H1 (cell line): Measurements from ENCODE around the gene MBD5. TPM values are rescaled to one million over a fixed set of nuclear protein-coding genes. Genes with fewer than 3 reads are reported as not detected.

ENCODE experiments used
- CTCF ChIA-PET: fragments of 300-600 bp; sonication (Branson Sonifier 250); formaldehyde crosslinking; loops from one replicate; lab custom pipeline; 2021; ENCODE audit not compliant: partially characterized antibody; lab: Charles Lee
- POLR2A ChIA-PET: fragments of 300-600 bp; sonication (Branson Sonifier 250); formaldehyde crosslinking; loops from one replicate; lab custom pipeline; 2021; ENCODE audit warnings: inconsistent platforms; ENCODE audit not compliant: partially characterized antibody; lab: Charles Lee
- DNase-seq, 2 experiments: peaks; one replicate each; pipeline versions ENCODE4 v3.0.0 to v3.0.0-alpha.2; 2010 to 2022; ENCODE audit warnings: low spot score in 2 of 2, low read depth in 1 of 2, mixed read lengths in 1 of 2
- FAIRE-seq: peaks from 2 replicates; lab custom pipeline; 2011; peaks lifted over from hg19 to GRCh38; lab: Jason Lieb, UNC
- H2AFZ ChIP-seq: 2 replicates; pipeline ENCODE4 v1.8.1; 2012; ENCODE audit warnings: low read length, inconsistent platforms
- H2AK5ac ChIP-seq: 2 replicates; pipeline ENCODE4 v1.6.1; 2013; ENCODE audit warnings: low read depth, low read length
- H2BK120ac ChIP-seq: replicated peaks from 2 replicates; pipeline ENCODE3; 2013; ENCODE audit warnings: low read depth, low read length, inconsistent platforms
- H2BK12ac ChIP-seq: 2 replicates; pipeline ENCODE4 v1.6.1; 2013; ENCODE audit warnings: low read depth, low read length
- H2BK15ac ChIP-seq: 2 replicates; pipeline ENCODE4 v1.6.1; 2013; ENCODE audit warnings: low read length
- H2BK20ac ChIP-seq: 2 replicates; pipeline ENCODE4 v1.6.1; 2013; ENCODE audit warnings: low read length
- H2BK5ac ChIP-seq: 2 replicates; pipeline ENCODE4 v1.6.1; 2013; ENCODE audit warnings: low read depth, low read length
- H3K14ac ChIP-seq: 2 replicates; pipeline ENCODE4 v1.6.1; 2013; ENCODE audit warnings: inconsistent platforms; ENCODE audit not compliant: insufficient read length
- H3K18ac ChIP-seq: 2 replicates; pipeline ENCODE4 v1.6.1; 2013; ENCODE audit warnings: low read length; ENCODE audit errors: extremely low read depth
- H3K23ac ChIP-seq: 2 replicates; pipeline ENCODE4 v1.6.1; 2013; ENCODE audit warnings: inconsistent platforms; ENCODE audit not compliant: insufficient read length
- H3K23me2 ChIP-seq: 2 replicates; pipeline ENCODE4 v1.6.1; 2013; ENCODE audit warnings: low read depth, low read length
- H3K27ac ChIP-seq: 2 replicates; pipeline ENCODE4 v1.6.1; 2011; ENCODE audit warnings: low read depth, low read length, inconsistent platforms
- H3K27me3 ChIP-seq, 4 experiments: replicated peaks in 1 of 4; 1 replicate in 1 of 4; 2 replicates in 3 of 4; pipeline versions ENCODE4 v1.6.1 to v1.8.1; 2011 to 2013; ENCODE audit warnings: low read length in 3 of 4, mild to moderate bottlenecking in 3 of 4, inconsistent platforms in 2 of 4, mixed read lengths in 2 of 4, moderate library complexity in 1 of 4; ENCODE audit not compliant: control insufficient read depth in 3 of 4, insufficient read depth in 3 of 4; ENCODE audit errors: extremely low read depth in 1 of 4
- H3K36me3 ChIP-seq, 4 experiments: 2 replicates each; pipeline versions ENCODE4 v1.6.1 to v1.8.1; 2011 to 2013; ENCODE audit warnings: mild to moderate bottlenecking in 4 of 4, low read length in 3 of 4, moderate library complexity in 2 of 4, control low read depth in 1 of 4, inconsistent platforms in 1 of 4; ENCODE audit not compliant: insufficient read depth in 4 of 4, control insufficient read depth in 2 of 4
- H3K4ac ChIP-seq: replicated peaks from 2 replicates; pipeline ENCODE3; 2013; ENCODE audit warnings: low read length, low read depth, mixed read lengths, inconsistent platforms; ENCODE audit not compliant: insufficient read length
- H3K4me1 ChIP-seq, 4 experiments: replicated peaks in 1 of 4; 1 replicate in 1 of 4; 2 replicates in 3 of 4; pipeline versions ENCODE4 v1.6.1 to v1.8.1; 2011 to 2013; ENCODE audit warnings: low read length in 3 of 4, inconsistent platforms in 2 of 4, mixed read lengths in 1 of 4; ENCODE audit not compliant: insufficient read depth in 4 of 4, control insufficient read depth in 3 of 4
- H3K4me2 ChIP-seq, 2 experiments: 2 replicates each; pipeline versions ENCODE4 v1.6.1 to v1.8.1; 2011 to 2013; ENCODE audit warnings: low read depth in 2 of 2, low read length in 2 of 2, control low read depth in 1 of 2, inconsistent platforms in 1 of 2, mild to moderate bottlenecking in 1 of 2; ENCODE audit not compliant: insufficient read depth in 1 of 2
- H3K4me3 ChIP-seq, 4 experiments: fragments of 200-600, 300-600 bp in 1 of 4; sonication (generic), shearing (Covaris generic), sonication (Bioruptor Twin) in 1 of 4; 2 replicates each; pipeline versions ENCODE4 v1.5.1 to v1.8.1; 2011 to 2016; ENCODE audit warnings: low read length in 4 of 4, low read depth in 3 of 4, control low read depth in 2 of 4, inconsistent platforms in 2 of 4, mild to moderate bottlenecking in 2 of 4, mixed read lengths in 1 of 4, moderate library complexity in 1 of 4; ENCODE audit not compliant: insufficient read depth in 2 of 4; ENCODE audit errors: extremely low read depth in 1 of 4
- H3K56ac ChIP-seq: replicated peaks from 2 replicates; pipeline ENCODE3; 2013; ENCODE audit warnings: low read depth, mild to moderate bottlenecking, mixed read lengths, low read length, inconsistent platforms; ENCODE audit not compliant: insufficient read length
- H3K79me1 ChIP-seq: 2 replicates; pipeline ENCODE4 v1.6.1; 2013; ENCODE audit warnings: low read depth, low read length, control low read depth
- H3K79me2 ChIP-seq, 2 experiments: 2 replicates each; pipeline versions ENCODE4 v1.6.1 to v1.8.1; 2012 to 2013; ENCODE audit warnings: low read length in 2 of 2, mild to moderate bottlenecking in 2 of 2, inconsistent platforms in 1 of 2; ENCODE audit not compliant: insufficient read depth in 2 of 2, control insufficient read depth in 1 of 2
- H3K9ac ChIP-seq, 4 experiments: replicated peaks in 1 of 4; 1 replicate in 1 of 4; 2 replicates in 3 of 4; pipeline versions ENCODE4 v1.6.1 to v1.8.1; 2011 to 2013; ENCODE audit warnings: low read depth in 3 of 4, low read length in 3 of 4, control low read depth in 2 of 4, mild to moderate bottlenecking in 2 of 4, moderate library complexity in 2 of 4, inconsistent platforms in 1 of 4; ENCODE audit errors: extremely low read depth in 1 of 4
- H3K9me3 ChIP-seq, 2 experiments: 2 replicates each; pipeline versions ENCODE4 v1.6.1 to v1.8.1; 2012 to 2013; ENCODE audit warnings: mild to moderate bottlenecking in 2 of 2, moderate library complexity in 2 of 2, control low read depth in 1 of 2, inconsistent platforms in 1 of 2, low read depth in 1 of 2, low read length in 1 of 2, mixed read lengths in 1 of 2; ENCODE audit not compliant: insufficient read depth in 2 of 2
- H4K20me1 ChIP-seq, 2 experiments: replicated peaks in 1 of 2; 2 replicates each; pipeline versions ENCODE3 to v1.8.1; 2011 to 2013; ENCODE audit warnings: inconsistent platforms in 2 of 2, low read length in 2 of 2, mild to moderate bottlenecking in 1 of 2; ENCODE audit not compliant: insufficient read depth in 2 of 2, control insufficient read depth in 1 of 2
- H4K5ac ChIP-seq: 2 replicates; pipeline ENCODE4 v1.6.1; 2013; ENCODE audit warnings: low read length, low read depth, mixed read lengths, inconsistent platforms; ENCODE audit not compliant: insufficient read length
- H4K8ac ChIP-seq: 2 replicates; pipeline ENCODE4 v1.8.0; 2013; ENCODE audit warnings: mild to moderate bottlenecking, moderate library complexity, low read length, inconsistent platforms; ENCODE audit not compliant: insufficient read depth; ENCODE audit errors: extremely low read depth
- H4K91ac ChIP-seq: replicated peaks from 2 replicates; pipeline ENCODE3; 2013; ENCODE audit warnings: low read length, mixed read lengths, inconsistent platforms; ENCODE audit not compliant: insufficient read length
- MAFK ChIP-seq: IDR thresholded peaks from 2 replicates; pipeline ENCODE4 v1.6.1; 2012; ENCODE audit warnings: low read depth, mild to moderate bottlenecking, improper control_type of control experiment, low read length
- RXRA ChIP-seq: IDR thresholded peaks from 2 replicates; pipeline ENCODE4 v1.6.1; 2011; ENCODE audit warnings: low read depth, mild to moderate bottlenecking, low read length, moderate library complexity; ENCODE audit not compliant: insufficient read depth
- WGBS, 2 experiments: shearing (Covaris generic) in 1 of 2; methylation state at CpG; one replicate each; pipeline versions ENCODE4 v1.1.6 to v1.1.7; 2013 to 2015; ENCODE audit warnings: low lambda C conversion rate in 2 of 2, mixed read lengths in 2 of 2, inconsistent platforms in 1 of 2, low coverage in 1 of 2, missing lambda C conversion rate in 1 of 2; ENCODE audit not compliant: insufficient replicate concordance in 2 of 2, insufficient coverage in 1 of 2, insufficient read length in 1 of 2; ENCODE audit errors: extremely low coverage in 1 of 2, missing lambda C conversion rate in 1 of 2; 5-methylcytosine and 5-hydroxymethylcytosine counted together
- polyA plus RNA-seq, 7 experiments: library from polyadenylated mRNA; depleted of rRNA in 3 of 7; stranded (reverse) in 5 of 7; unstranded in 2 of 7; fragments of >200 nt in 5 of 7; fragments of 200-250 nt in 2 of 7; gene quantifications; 1 replicate in 5 of 7; 2 replicates in 1 of 7; 4 replicates in 1 of 7; pipeline versions ENCODE4 v1.2.1 to v1.2.3, GENCODE V29; 2011 to 2013; ENCODE audit warnings: missing spikeins in 2 of 7, mixed read lengths in 2 of 7
- total RNA-seq: library from RNA; stranded (reverse); fragmentation: NEBNext Ultra II Directional; extraction: Animal tissue kit (Norgen Biotek cat#: 25700); gene quantifications from 2 replicates; pipeline ENCODE4 v1.2.1, GENCODE V29; 2021

The MBD5 gene
- total and polyA plus RNA-seq, 2 of the 8 experiments (the other 6 are each of a cell fraction or from before 2014, with no cell fraction given), result 9.7 to 29.4 TPM

DNA sequence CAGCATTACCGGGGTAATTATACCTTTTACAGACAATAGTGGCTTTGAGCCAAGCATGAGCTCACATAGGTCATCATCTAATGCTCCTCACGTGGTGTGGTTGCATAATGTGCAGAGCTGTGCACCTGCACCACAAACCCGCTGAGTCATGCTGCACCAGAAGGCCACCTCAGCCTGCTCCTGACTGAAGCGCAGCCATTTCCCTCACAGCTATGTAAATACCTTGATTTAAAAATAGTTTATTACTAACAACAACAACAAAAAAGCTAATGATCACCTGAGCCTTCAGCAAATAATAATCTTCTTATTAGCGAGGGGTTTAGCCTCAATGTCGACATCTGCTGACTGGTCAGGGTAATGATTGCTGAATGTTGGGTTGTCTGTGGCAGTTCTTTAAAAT is 238.8 kb downstream of the MBD5 start:
- Histone ChIP-seq H3K9ac (no peak overlapping the region), H3K9me3 (peaks cover 15 to 17% of the 10 kb centered on the region in 2 experiments), H2AK5ac (no peak overlapping the region), H3K36me3 (peaks cover 0 to 6% (median 3%) of the 10 kb centered on the region in 4 experiments; a peak in 3 of 8 replicates), H4K20me1 (no peaks in the 10 kb centered on the region), H3K79me2 (no peaks in the 10 kb centered on the region), H2BK120ac (no peak overlapping the region), H3K27ac (no peak overlapping the region), H3K4me3 (no peak overlapping the region)
- DNase-seq, result no peak
- CTCF ChIA-PET, result interaction anchor here (1.2 kb wide), 1 partner anchor 16 kb away, joined by 5 read pairs; no protein-coding TSS in a partner anchor
- TF ChIP-seq RXRA (no peak), MAFK (0 out of 2 replicates have a peak, but pooled peaks have one; percentile 3)
- TF ChIP-seq, all 59 proteins: peak for 1
- FAIRE-seq, result no peak
- H3K18ac ChIP-seq, result no peak overlapping the region
- no peak overlapping the region for H2BK5ac ChIP-seq
- 92% methylated on average over 6 of the region's 6 CpGs; no CpG with 5 or more reads in 1 of the 2 experiments for WGBS, 2 experiments
- H3K23me2 ChIP-seq, result no peaks in the 10 kb centered on the region
- H2BK15ac ChIP-seq, result no peak overlapping the region
- H3K79me1 ChIP-seq, result no peaks in the 10 kb centered on the region
- POLR2A ChIA-PET, result no interaction called here
- no peaks in the 10 kb centered on the region for H3K27me3 ChIP-seq
- no peak overlapping the region for H4K91ac ChIP-seq
- no peak overlapping the region for H4K5ac ChIP-seq
- no peak overlapping the region for H3K14ac ChIP-seq
- no peak overlapping the region for H3K56ac ChIP-seq
- no peak overlapping the region for H2AFZ ChIP-seq
- no peak overlapping the region for H3K4ac ChIP-seq
- H4K8ac ChIP-seq, result no peak overlapping the region
- no peak overlapping the region for H2BK20ac ChIP-seq
- H3K4me1 ChIP-seq, result no peaks in the 10 kb centered on the region
- H2BK12ac ChIP-seq, result no peak overlapping the region
- H3K23ac ChIP-seq, result no peak overlapping the region
- H3K4me2 ChIP-seq, result no peak overlapping the region
